Hepatocyte (in vitro differentiated cells): ENCODE measurements around the gene RPL13. TPM values are rescaled to one million over a fixed set of nuclear protein-coding genes. Genes with fewer than 3 reads are reported as not detected.

Experiments
- DNase-seq: peaks from one replicate; pipeline ENCODE4 v3.0.0-alpha.2; 2016; ENCODE audit warnings: low spot score
- H2AFZ ChIP-seq: fragments of 200-600 bp; sonication (generic); 2 replicates; pipeline ENCODE4 v1.6.0; 2016; ENCODE audit warnings: antibody characterized with exemption, mild to moderate bottlenecking
- H3K27ac ChIP-seq: fragments of 200-600 bp; sonication (generic); 2 replicates; pipeline ENCODE4 v1.5.1; 2016; ENCODE audit warnings: mild to moderate bottlenecking
- H3K27me3 ChIP-seq: fragments of 200-600 bp; sonication (generic); 2 replicates; pipeline ENCODE4 v1.6.1; 2016
- H3K36me3 ChIP-seq: fragments of 200-600 bp; sonication (generic); replicated peaks from 2 replicates; pipeline ENCODE4 v1.5.1; 2016; ENCODE audit warnings: low read depth; ENCODE audit not compliant: insufficient read depth
- H3K4me1 ChIP-seq: fragments of 200-600 bp; sonication (generic); 2 replicates; pipeline ENCODE4 v1.5.1; 2016; ENCODE audit warnings: mild to moderate bottlenecking, moderate library complexity; ENCODE audit not compliant: insufficient read depth
- H3K4me2 ChIP-seq: fragments of 200-600 bp; sonication (generic); 2 replicates; pipeline ENCODE4 v1.6.0; 2016
- H3K4me3 ChIP-seq: fragments of 200-600 bp; sonication (generic); 2 replicates; pipeline ENCODE4 v1.5.1; 2016; ENCODE audit warnings: mild to moderate bottlenecking
- H3K79me2 ChIP-seq: fragments of 200-600 bp; sonication (generic); 2 replicates; pipeline ENCODE4 v1.6.0; 2017; ENCODE audit warnings: mild to moderate bottlenecking
- H3K9me2 ChIP-seq: fragments of 200-600 bp; sonication (generic); replicated peaks from 2 replicates; pipeline ENCODE4 v1.6.0; 2017; ENCODE audit warnings: mild to moderate bottlenecking; ENCODE audit not compliant: insufficient read depth
- H3K9me3 ChIP-seq: fragments of 200-600 bp; sonication (generic); 2 replicates; pipeline ENCODE4 v1.5.1; 2016; ENCODE audit warnings: low read depth, mild to moderate bottlenecking
- H4K20me1 ChIP-seq: fragments of 200-600 bp; sonication (generic); 2 replicates; pipeline ENCODE4 v1.6.0; 2016; ENCODE audit warnings: mild to moderate bottlenecking; ENCODE audit not compliant: insufficient read depth, poor library complexity, severe bottlenecking
- CTCF ChIP-seq: fragments of 200-600 bp; sonication (generic); IDR thresholded peaks from 2 replicates; pipeline ENCODE4 v1.5.1; 2016; ENCODE audit warnings: antibody characterized with exemption, mild to moderate bottlenecking; ENCODE audit not compliant: poor library complexity
- EZH2 ChIP-seq: fragments of 200-600 bp; sonication (generic); IDR thresholded peaks from 2 replicates; pipeline ENCODE4 v1.6.1; 2016; ENCODE audit warnings: antibody characterized with exemption, mild to moderate bottlenecking, borderline replicate concordance
- EZH2phosphoT487 ChIP-seq: fragments of 200-600 bp; sonication (generic); IDR thresholded peaks from one replicate; pipeline ENCODE4 v1.6.1; 2018; ENCODE audit warnings: antibody characterized with exemption, mild to moderate bottlenecking, low read depth, moderate library complexity; ENCODE audit not compliant: unreplicated experiment, severe bottlenecking
- WGBS: methylation state at CpG from one replicate; pipeline ENCODE4 v1.1.6; 2016; ENCODE audit warnings: low lambda C conversion rate; ENCODE audit errors: missing lambda C conversion rate; 5-methylcytosine and 5-hydroxymethylcytosine counted together
- polyA plus RNA-seq: library from polyadenylated mRNA; unstranded; fragments of >200 nt; fragmentation: Nextera tagmentation; extraction: Ambion mirVana; gene quantifications from 2 replicates; pipeline ENCODE4 v1.2.1, GENCODE V29; 2016
- total RNA-seq: library from RNA; depleted of rRNA; stranded (reverse); fragments of >200 nt; gene quantifications from 2 replicates; pipeline ENCODE4 v1.2.3, GENCODE V29; 2014

RPL13 gene
- total and polyA plus RNA-seq, 2 experiments from 2014 or later = 1,312 to 4,787 TPM

GRCh38 chr16:89602273-89602951 lies 41.9 kb downstream of the RPL13 start:
- TF ChIP-seq EZH2phosphoT487 (no peak), CTCF (no peak), EZH2 (no peak)
- DNase-seq = peak; percentile 80

GRCh38 chr16:89602952-89603590 lies 42.6 kb downstream of the RPL13 start:
- Histone ChIP-seq H2AFZ (no peak overlapping the region), H3K27ac (peak overlapping the region; percentile 20)
- 78% methylated on average over 5 of the region's 5 CpGs for WGBS

More at GRCh38 chr16:89602273-89602951, 41.9 kb downstream of the RPL13 start:
- H3K4me3 ChIP-seq = no peak overlapping the region
- no peaks in the 10 kb centered on the region for H3K9me2 ChIP-seq
- no peaks in the 10 kb centered on the region for H3K79me2 ChIP-seq
- no peaks in the 10 kb centered on the region for H3K36me3 ChIP-seq
- peak overlapping the region; percentile 20 for H3K27ac ChIP-seq
- H3K27me3 ChIP-seq = no peaks in the 10 kb centered on the region
- no peaks in the 10 kb centered on the region for H4K20me1 ChIP-seq
- peak overlapping the region; percentile 67 for H3K4me2 ChIP-seq
- H3K9me3 ChIP-seq = no peaks in the 10 kb centered on the region
- H2AFZ ChIP-seq = no peak overlapping the region
- 16% methylated on average over 17 of the region's 22 CpGs for WGBS
- peaks cover 11% of the 10 kb centered on the region for H3K4me1 ChIP-seq

GRCh38 chr16:89604764-89605163 lies 44.3 kb downstream of the RPL13 start:
- H3K4me2 ChIP-seq = no peak overlapping the region
- H3K79me2 ChIP-seq = no peaks in the 10 kb centered on the region
- H3K9me2 ChIP-seq = no peaks in the 10 kb centered on the region
- no peaks in the 10 kb centered on the region for H3K27me3 ChIP-seq
- no peaks in the 10 kb centered on the region for H3K9me3 ChIP-seq
- no peaks in the 10 kb centered on the region for H4K20me1 ChIP-seq
- no peak for TF ChIP-seq EZH2
- TF ChIP-seq EZH2phosphoT487 = no peak
- TF ChIP-seq CTCF = no peak
- H2AFZ ChIP-seq = no peak overlapping the region
- H3K4me3 ChIP-seq = no peak overlapping the region
- DNase-seq = no peak
- peaks cover 23% of the 10 kb centered on the region for H3K4me1 ChIP-seq
- no peak overlapping the region for H3K27ac ChIP-seq
- 79% methylated on average over 15 of the region's 16 CpGs for WGBS
- H3K36me3 ChIP-seq = no peaks in the 10 kb centered on the region

More at GRCh38 chr16:89602952-89603590, 42.6 kb downstream of the RPL13 start:
- Histone ChIP-seq H3K27me3 (no peaks in the 10 kb centered on the region), H3K9me3 (no peaks in the 10 kb centered on the region), H3K4me2 (peak overlapping the region; percentile 67), H4K20me1 (no peaks in the 10 kb centered on the region), H3K79me2 (no peaks in the 10 kb centered on the region), H3K36me3 (no peaks in the 10 kb centered on the region), H3K4me3 (no peak overlapping the region), H3K4me1 (peaks cover 13% of the 10 kb centered on the region), H3K9me2 (no peaks in the 10 kb centered on the region)
- TF ChIP-seq CTCF = no peak
- no peak for TF ChIP-seq EZH2
- no peak for TF ChIP-seq EZH2phosphoT487
- no peak for DNase-seq
